Renal cortical epithelial cell (primary cell): ENCODE results near the gene ZNF568. TPM values are rescaled to one million over a fixed set of nuclear protein-coding genes. Genes with fewer than 3 reads are reported as not detected.
A peak's percentile ranks its signal among the peaks of the same experiment; 100 is the strongest.

ENCODE experiments used
- DNase-seq: peaks from one replicate; pipeline ENCODE4 v3.0.0-alpha.2; 2011; ENCODE audit warnings: low read depth
- total RNA-seq: library from RNA; depleted of rRNA; stranded (reverse); fragments of >200 nt; gene quantifications from 2 replicates; pipeline ENCODE4 v1.2.3, GENCODE V29; 2014

Gene ZNF568
- total RNA-seq: 4.2 and 14.4 TPM in 2 replicates

GRCh38 chr19:36915992-36916830 lies at the start of gene ZNF568, which contains the start of gene ZNF829:
TSS of gene ZNF568 (plus strand) at chr19:36916332. CDS start at chr19:36922771, 6,439 bp downstream.
TSS of gene ZNF829 (minus strand) at chr19:36916291. CDS start at chr19:36915167, 1,124 bp downstream.
- DNase-seq: peak; percentile 69

DNA sequence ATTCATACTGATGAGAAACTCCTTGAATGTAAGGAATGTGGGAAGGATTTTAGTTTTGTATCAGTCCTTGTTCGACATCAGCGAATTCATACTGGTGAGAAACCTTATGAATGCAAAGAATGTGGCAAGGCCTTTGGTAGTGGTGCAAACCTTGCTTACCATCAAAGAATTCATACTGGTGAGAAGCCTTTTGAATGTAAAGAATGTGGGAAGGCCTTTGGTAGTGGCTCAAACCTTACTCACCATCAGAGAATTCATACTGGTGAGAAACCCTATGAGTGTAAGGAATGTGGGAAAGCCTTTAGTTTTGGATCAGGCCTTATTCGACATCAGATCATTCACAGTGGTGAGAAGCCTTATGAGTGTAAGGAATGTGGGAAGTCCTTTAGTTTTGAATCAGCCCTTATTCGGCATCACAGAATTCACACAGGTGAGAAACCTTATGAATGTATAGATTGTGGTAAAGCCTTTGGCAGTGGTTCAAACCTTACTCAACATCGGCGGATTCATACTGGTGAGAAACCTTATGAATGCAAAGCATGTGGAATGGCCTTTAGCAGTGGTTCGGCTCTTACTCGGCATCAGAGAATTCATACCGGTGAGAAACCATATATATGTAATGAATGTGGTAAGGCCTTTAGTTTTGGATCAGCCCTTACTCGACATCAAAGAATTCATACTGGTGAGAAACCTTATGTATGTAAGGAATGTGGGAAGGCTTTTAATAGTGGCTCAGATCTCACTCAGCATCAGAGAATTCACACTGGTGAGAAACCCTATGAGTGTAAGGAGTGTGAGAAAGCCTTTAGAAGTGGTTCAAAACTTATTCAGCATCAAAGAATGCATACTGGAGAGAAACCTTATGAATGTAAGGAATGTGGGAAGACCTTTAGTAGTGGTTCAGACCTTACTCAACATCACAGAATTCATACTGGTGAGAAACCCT lies 38.9 kb upstream of the ZNF568 start:
- peak; percentile 3 for DNase-seq

DNA sequence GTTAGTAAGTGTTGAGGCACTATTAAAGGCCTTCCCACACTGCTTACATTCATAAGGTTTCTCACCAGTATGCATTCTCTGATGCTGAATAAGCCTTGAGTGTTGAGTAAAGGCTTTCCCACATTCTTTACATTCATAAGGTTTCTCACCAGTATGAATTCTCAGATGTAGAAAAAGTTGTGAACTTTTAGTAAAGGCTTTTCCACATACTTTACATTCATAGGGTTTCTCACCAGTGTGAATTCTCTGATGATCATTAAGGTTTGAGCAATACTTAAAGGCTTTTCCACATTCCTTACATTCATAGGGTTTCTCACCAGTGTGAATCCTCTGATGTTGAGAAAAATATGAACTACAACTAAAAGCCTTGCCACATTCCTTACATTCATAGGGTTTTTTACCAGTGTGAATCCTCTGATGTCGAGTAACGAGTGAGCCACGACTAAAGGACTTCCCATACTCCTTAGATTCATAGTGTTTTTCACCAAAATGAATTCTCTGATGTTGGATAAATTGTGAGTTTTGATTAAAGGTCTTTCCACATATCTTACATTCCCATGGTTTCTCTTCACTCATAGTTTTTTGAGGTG lies 24.3 kb upstream of the ZNF568 start:
- DNase-seq: no peak

GRCh38 chr19:36894849-36895383 lies 21.2 kb upstream of the ZNF568 start:
- DNase-seq: no peak

- no peak for DNase-seq
These were observed 17.7 kb upstream of the ZNF568 start for GRCh38 chr19:36898422-36898821.

DNA sequence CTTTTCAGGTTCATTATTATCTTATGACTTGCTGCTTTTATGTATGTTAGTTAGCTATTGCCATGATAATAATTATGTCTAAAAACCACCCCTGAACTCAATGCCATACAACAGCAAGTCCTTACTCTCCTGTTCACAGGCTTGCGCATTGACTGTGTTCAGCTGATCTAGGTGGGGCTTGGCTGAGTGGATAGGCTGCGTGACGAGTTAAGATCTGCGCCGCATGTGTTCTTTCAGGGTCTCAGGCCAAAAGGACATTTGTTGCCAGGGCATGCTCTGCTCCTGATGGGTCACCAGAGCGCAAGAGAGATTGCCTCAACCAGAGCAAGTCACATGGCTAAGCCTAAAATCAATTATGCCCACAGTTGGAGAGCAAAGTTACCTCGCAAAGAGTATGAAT lies 859 bp downstream of the ZNF568 start:
- peak; percentile 11 for DNase-seq

DNA sequence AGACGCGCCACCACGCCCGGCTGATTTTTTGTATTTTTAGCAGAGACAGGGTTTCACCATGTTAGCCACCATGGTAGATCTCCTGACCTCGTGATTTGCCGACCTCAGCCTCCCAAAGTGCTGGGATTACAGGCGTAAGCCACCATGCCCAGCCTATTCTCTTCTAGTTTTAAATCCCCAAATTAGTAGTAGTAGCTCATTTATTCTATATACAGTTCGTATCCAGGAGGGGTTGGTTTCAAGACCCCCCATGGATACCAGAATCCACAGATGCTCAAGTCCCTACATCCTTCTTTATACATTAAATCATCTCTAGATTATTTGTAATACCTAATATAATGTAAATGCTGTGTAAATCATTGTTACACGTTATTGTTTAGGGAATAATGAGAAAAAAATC lies 2.0 kb downstream of the ZNF568 start:
- no peak for DNase-seq

- DNase-seq: no peak
These were observed 15.6 kb downstream of the ZNF568 start for GRCh38 chr19:36931684-36932083.

GRCh38 chr19:36939153-36939552 lies 23.0 kb downstream of the ZNF568 start:
- no peak for DNase-seq

GRCh38 chr19:36950335-36951119 lies 34.4 kb downstream of the ZNF568 start:
- DNase-seq: no peak

DNA sequence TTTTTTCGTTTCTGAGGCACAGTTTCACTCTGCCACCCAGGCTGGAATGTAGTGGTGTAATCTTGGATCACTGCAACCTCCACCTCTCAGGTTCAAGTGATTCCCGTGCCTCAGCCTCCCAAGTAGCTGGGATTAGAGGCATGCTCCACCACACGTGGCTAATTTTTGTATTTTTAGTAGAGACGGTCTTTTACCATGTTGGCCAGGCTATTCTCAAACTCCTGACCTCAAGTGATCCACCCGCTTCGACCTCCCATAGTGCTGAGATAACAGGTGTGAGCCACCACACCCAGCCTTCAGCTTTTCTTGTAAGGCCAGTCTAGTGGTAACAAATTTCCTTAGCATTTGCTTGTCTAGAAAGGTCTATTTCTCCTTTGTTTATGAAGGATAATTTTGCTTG lies 46.2 kb downstream of the ZNF568 start:
- DNase-seq: no peak

GRCh38 chr19:36963280-36963679 lies 47.1 kb downstream of the ZNF568 start:
- DNase-seq: no peak

DNA sequence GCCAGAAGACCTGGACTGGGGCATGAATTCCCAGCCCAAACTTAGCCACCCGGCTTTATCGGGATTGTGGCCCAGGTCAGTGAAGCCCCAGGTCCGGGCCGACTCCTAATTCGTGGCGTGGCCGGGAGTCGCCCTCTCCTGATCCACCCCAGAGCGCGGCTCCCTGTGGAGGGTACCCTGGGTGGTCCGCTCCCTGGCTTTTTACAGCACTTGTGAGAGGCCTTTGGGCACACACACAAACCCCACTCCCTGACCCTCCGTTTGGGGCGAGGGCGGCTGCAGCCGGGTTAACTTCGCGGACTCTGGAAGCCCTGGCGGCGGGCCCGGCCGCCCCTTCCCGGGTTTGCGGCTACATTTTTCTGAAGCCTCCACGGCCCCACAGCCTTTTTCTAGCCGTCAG lies 56.4 kb downstream of the ZNF568 start:
- DNase-seq: no peak

- peak; percentile 45 for DNase-seq
These were observed 57.1 kb downstream of the ZNF568 start for GRCh38 chr19:36973021-36973843.

- DNase-seq: no peak
These were observed 57.7 kb downstream of the ZNF568 start for GRCh38 chr19:36973844-36974195.

GRCh38 chr19:36986131-36986530 lies 70.0 kb downstream of the ZNF568 start:
- no peak for DNase-seq

DNA sequence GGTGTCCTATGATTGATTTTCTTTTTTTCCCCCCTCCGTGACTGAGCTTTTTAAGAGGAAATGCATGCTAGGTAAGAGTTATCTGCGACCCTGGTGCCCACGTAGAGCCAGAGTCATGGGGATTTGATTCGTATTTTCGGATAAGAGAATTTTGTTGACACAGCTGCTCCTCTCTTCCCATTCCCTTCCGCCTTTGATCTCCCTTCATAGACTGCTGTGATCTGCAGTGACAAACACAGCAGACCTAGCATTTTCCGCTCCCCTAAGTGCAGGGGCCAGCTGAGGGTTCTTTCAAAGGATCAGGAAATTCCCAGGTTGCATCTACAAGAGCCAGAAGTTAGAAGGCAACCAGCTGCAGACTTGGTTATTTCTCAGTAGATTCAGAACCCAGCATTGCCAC lies 70.5 kb downstream of the ZNF568 start:
- no peak for DNase-seq

- DNase-seq: no peak
These were observed 71.0 kb downstream of the ZNF568 start for GRCh38 chr19:36987091-36987490.

- DNase-seq: no peak
These were observed 81.2 kb downstream of the ZNF568 start for GRCh38 chr19:36997152-36997842.

GRCh38 chr19:36997843-36998235 lies 81.7 kb downstream of the ZNF568 start:
- no peak for DNase-seq
